ENCODE data around the gene SNPH.

The SNPH gene

GRCh38 chr20:1298888-1299511, 32.9 kb downstream of the SNPH start:
- Histone ChIP-seq H3K4me1 (ENCODE audit: control insufficient read depth in 2 of 2, insufficient read depth in 2 of 2, low read length in 2 of 2) (no peaks in the 10 kb centered on the region), H3K4me3 (ENCODE audit: low read length in 2 of 2) (no peak overlapping the region), H3K27ac (ENCODE audit: low read depth in 2 of 2, low read length in 2 of 2) (no peak overlapping the region), H3K9me3 (ENCODE audit: control insufficient read depth in 2 of 2, low read length in 2 of 2) (no peaks in the 10 kb centered on the region), H3K9ac (ENCODE audit: low read depth in 1 of 2, low read length in 2 of 2) (no peak overlapping the region), H3K27me3 (ENCODE audit: control insufficient read depth in 2 of 2, insufficient read depth in 2 of 2, low read length in 2 of 2) (no peaks in the 10 kb centered on the region), H3K36me3 (ENCODE audit: control insufficient read depth in 2 of 2, insufficient read depth in 2 of 2, low read length in 2 of 2) (no peaks in the 10 kb centered on the region)

GRCh38 chr20:1299522-1299921, 33.4 kb downstream of the SNPH start:
- H3K4me3 ChIP-seq (ENCODE audit: low read length in 2 of 2), result no peak overlapping the region
- no peak overlapping the region for H3K9ac ChIP-seq (ENCODE audit: low read depth in 1 of 2, low read length in 2 of 2)
- peaks cover 0 to 2% of the 10 kb centered on the region in 2 donors for H3K36me3 ChIP-seq (ENCODE audit: control insufficient read depth in 2 of 2, insufficient read depth in 2 of 2, low read length in 2 of 2)
- H3K9me3 ChIP-seq (ENCODE audit: control insufficient read depth in 2 of 2, low read length in 2 of 2), result no peaks in the 10 kb centered on the region
- no peaks in the 10 kb centered on the region for H3K27me3 ChIP-seq (ENCODE audit: control insufficient read depth in 2 of 2, insufficient read depth in 2 of 2, low read length in 2 of 2)
- H3K27ac ChIP-seq (ENCODE audit: low read depth in 2 of 2, low read length in 2 of 2), result no peak overlapping the region
- H3K4me1 ChIP-seq (ENCODE audit: control insufficient read depth in 2 of 2, insufficient read depth in 2 of 2, low read length in 2 of 2), result no peaks in the 10 kb centered on the region

- H3K4me1 ChIP-seq (ENCODE audit: control insufficient read depth in 2 of 2, insufficient read depth in 2 of 2, low read length in 2 of 2), result no peaks in the 10 kb centered on the region
- H3K9me3 ChIP-seq (ENCODE audit: control insufficient read depth in 2 of 2, low read length in 2 of 2), result no peaks in the 10 kb centered on the region
- no peak overlapping the region for H3K4me3 ChIP-seq (ENCODE audit: low read length in 2 of 2)
- H3K9ac ChIP-seq (ENCODE audit: low read depth in 1 of 2, low read length in 2 of 2), result no peak overlapping the region
- H3K27ac ChIP-seq (ENCODE audit: low read depth in 2 of 2, low read length in 2 of 2), result no peak overlapping the region
- no peaks in the 10 kb centered on the region for H3K27me3 ChIP-seq (ENCODE audit: control insufficient read depth in 2 of 2, insufficient read depth in 2 of 2, low read length in 2 of 2)
- peaks cover 0 to 5% of the 10 kb centered on the region in 2 donors for H3K36me3 ChIP-seq (ENCODE audit: control insufficient read depth in 2 of 2, insufficient read depth in 2 of 2, low read length in 2 of 2)
These were observed 34.2 kb downstream of the SNPH start for GRCh38 chr20:1300083-1300840.

GRCh38 chr20:1301031-1301529, 35.0 kb downstream of the SNPH start:
- Histone ChIP-seq H3K36me3 (ENCODE audit: control insufficient read depth in 2 of 2, insufficient read depth in 2 of 2, low read length in 2 of 2) (peaks cover 3 to 5% of the 10 kb centered on the region in 2 donors), H3K27me3 (ENCODE audit: control insufficient read depth in 2 of 2, insufficient read depth in 2 of 2, low read length in 2 of 2) (no peaks in the 10 kb centered on the region), H3K9ac (ENCODE audit: low read depth in 1 of 2, low read length in 2 of 2) (no peak overlapping the region), H3K9me3 (ENCODE audit: control insufficient read depth in 2 of 2, low read length in 2 of 2) (no peaks in the 10 kb centered on the region), H3K4me1 (ENCODE audit: control insufficient read depth in 2 of 2, insufficient read depth in 2 of 2, low read length in 2 of 2) (no peaks in the 10 kb centered on the region), H3K4me3 (ENCODE audit: low read length in 2 of 2) (no peak overlapping the region), H3K27ac (ENCODE audit: low read depth in 2 of 2, low read length in 2 of 2) (no peak overlapping the region)

- Histone ChIP-seq H3K27ac (ENCODE audit: low read depth in 2 of 2, low read length in 2 of 2) (no peak overlapping the region), H3K36me3 (ENCODE audit: control insufficient read depth in 2 of 2, insufficient read depth in 2 of 2, low read length in 2 of 2) (peaks cover 3 to 5% of the 10 kb centered on the region in 2 donors), H3K27me3 (ENCODE audit: control insufficient read depth in 2 of 2, insufficient read depth in 2 of 2, low read length in 2 of 2) (no peaks in the 10 kb centered on the region)
These were observed 36.8 kb downstream of the SNPH start for GRCh38 chr20:1302685-1303541.

GRCh38 chr20:1304710-1305515, 38.8 kb downstream of the SNPH start:
- Histone ChIP-seq H3K27ac (ENCODE audit: low read depth in 2 of 2, low read length in 2 of 2) (no peak overlapping the region), H3K27me3 (ENCODE audit: control insufficient read depth in 2 of 2, insufficient read depth in 2 of 2, low read length in 2 of 2) (no peaks in the 10 kb centered on the region), H3K36me3 (ENCODE audit: control insufficient read depth in 2 of 2, insufficient read depth in 2 of 2, low read length in 2 of 2) (peaks cover 8 to 15% of the 10 kb centered on the region in 2 donors), H3K9ac (ENCODE audit: low read depth in 1 of 2, low read length in 2 of 2) (no peak overlapping the region), H3K9me3 (ENCODE audit: control insufficient read depth in 2 of 2, low read length in 2 of 2) (no peaks in the 10 kb centered on the region), H3K4me3 (ENCODE audit: low read length in 2 of 2) (no peak overlapping the region), H3K4me1 (ENCODE audit: control insufficient read depth in 2 of 2, insufficient read depth in 2 of 2, low read length in 2 of 2) (no peaks in the 10 kb centered on the region)

More at GRCh38 chr20:1302685-1303541, 36.8 kb downstream of the SNPH start:
- Histone ChIP-seq H3K9ac (ENCODE audit: low read depth in 1 of 2, low read length in 2 of 2) (no peak overlapping the region), H3K4me1 (ENCODE audit: control insufficient read depth in 2 of 2, insufficient read depth in 2 of 2, low read length in 2 of 2) (no peaks in the 10 kb centered on the region), H3K9me3 (ENCODE audit: control insufficient read depth in 2 of 2, low read length in 2 of 2) (no peaks in the 10 kb centered on the region), H3K4me3 (ENCODE audit: low read length in 2 of 2) (no peak overlapping the region)

- Histone ChIP-seq H3K4me1 (ENCODE audit: control insufficient read depth in 2 of 2, insufficient read depth in 2 of 2, low read length in 2 of 2) (no peaks in the 10 kb centered on the region), H3K27me3 (ENCODE audit: control insufficient read depth in 2 of 2, insufficient read depth in 2 of 2, low read length in 2 of 2) (no peaks in the 10 kb centered on the region), H3K36me3 (ENCODE audit: control insufficient read depth in 2 of 2, insufficient read depth in 2 of 2, low read length in 2 of 2) (peaks cover 12 to 20% of the 10 kb centered on the region in 2 donors), H3K4me3 (ENCODE audit: low read length in 2 of 2) (no peak overlapping the region), H3K9me3 (ENCODE audit: control insufficient read depth in 2 of 2, low read length in 2 of 2) (no peaks in the 10 kb centered on the region), H3K27ac (ENCODE audit: low read depth in 2 of 2, low read length in 2 of 2) (no peak overlapping the region), H3K9ac (ENCODE audit: low read depth in 1 of 2, low read length in 2 of 2) (no peak overlapping the region)
These were observed 39.6 kb downstream of the SNPH start for GRCh38 chr20:1305712-1306111.

- no peaks in the 10 kb centered on the region for H3K27me3 ChIP-seq (ENCODE audit: control insufficient read depth in 2 of 2, insufficient read depth in 2 of 2, low read length in 2 of 2)
- H3K9me3 ChIP-seq (ENCODE audit: control insufficient read depth in 2 of 2, low read length in 2 of 2), result no peaks in the 10 kb centered on the region
- H3K9ac ChIP-seq (ENCODE audit: low read depth in 1 of 2, low read length in 2 of 2), result no peak overlapping the region
- peaks cover 14 to 28% of the 10 kb centered on the region in 2 donors for H3K36me3 ChIP-seq (ENCODE audit: control insufficient read depth in 2 of 2, insufficient read depth in 2 of 2, low read length in 2 of 2)
- no peaks in the 10 kb centered on the region for H3K4me1 ChIP-seq (ENCODE audit: control insufficient read depth in 2 of 2, insufficient read depth in 2 of 2, low read length in 2 of 2)
- H3K4me3 ChIP-seq (ENCODE audit: low read length in 2 of 2), result no peak overlapping the region
- no peak overlapping the region for H3K27ac ChIP-seq (ENCODE audit: low read depth in 2 of 2, low read length in 2 of 2)
These were observed 40.4 kb downstream of the SNPH start for GRCh38 chr20:1306316-1307135.

GRCh38 chr20:1307171-1307570, 41.1 kb downstream of the SNPH start:
- H3K9ac ChIP-seq (ENCODE audit: low read depth in 1 of 2, low read length in 2 of 2), result no peak overlapping the region
- H3K27ac ChIP-seq (ENCODE audit: low read depth in 2 of 2, low read length in 2 of 2), result no peak overlapping the region
- H3K9me3 ChIP-seq (ENCODE audit: control insufficient read depth in 2 of 2, low read length in 2 of 2), result no peaks in the 10 kb centered on the region
- peaks cover 16 to 33% of the 10 kb centered on the region in 2 donors for H3K36me3 ChIP-seq (ENCODE audit: control insufficient read depth in 2 of 2, insufficient read depth in 2 of 2, low read length in 2 of 2)
- no peaks in the 10 kb centered on the region for H3K27me3 ChIP-seq (ENCODE audit: control insufficient read depth in 2 of 2, insufficient read depth in 2 of 2, low read length in 2 of 2)
- no peak overlapping the region for H3K4me3 ChIP-seq (ENCODE audit: low read length in 2 of 2)
- no peaks in the 10 kb centered on the region for H3K4me1 ChIP-seq (ENCODE audit: control insufficient read depth in 2 of 2, insufficient read depth in 2 of 2, low read length in 2 of 2)
